Measurements from ENCODE around the gene TMEM116.
A peak's percentile ranks its signal among the peaks of the same experiment; 100 is the strongest.
"Not testable (repeated sequence)": the region's sequence is repeated elsewhere in the genome, so short reads cannot be mapped to it uniquely, and the experiment has no call there.

The TMEM116 gene

DNA sequence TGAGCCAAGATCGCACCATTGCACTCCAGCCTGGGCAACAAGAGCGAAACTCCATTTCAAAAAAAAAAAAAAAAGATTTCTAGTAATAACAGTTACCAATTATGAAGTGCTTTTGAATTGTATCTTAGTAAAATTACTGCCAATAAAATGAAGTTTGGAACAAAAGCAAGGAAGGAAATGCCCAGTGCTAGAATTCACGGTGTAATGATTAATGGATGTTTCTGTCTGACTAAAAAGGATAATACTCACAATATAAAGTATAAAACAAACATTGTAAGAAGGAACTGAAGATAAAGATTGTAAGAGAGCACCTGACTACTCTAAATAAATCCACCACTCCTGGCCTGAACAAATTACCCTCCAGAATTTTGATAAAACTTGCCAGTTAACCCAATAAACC lies 4.0 kb downstream of the TMEM116 start:
- no peak for DNase-seq

DNA sequence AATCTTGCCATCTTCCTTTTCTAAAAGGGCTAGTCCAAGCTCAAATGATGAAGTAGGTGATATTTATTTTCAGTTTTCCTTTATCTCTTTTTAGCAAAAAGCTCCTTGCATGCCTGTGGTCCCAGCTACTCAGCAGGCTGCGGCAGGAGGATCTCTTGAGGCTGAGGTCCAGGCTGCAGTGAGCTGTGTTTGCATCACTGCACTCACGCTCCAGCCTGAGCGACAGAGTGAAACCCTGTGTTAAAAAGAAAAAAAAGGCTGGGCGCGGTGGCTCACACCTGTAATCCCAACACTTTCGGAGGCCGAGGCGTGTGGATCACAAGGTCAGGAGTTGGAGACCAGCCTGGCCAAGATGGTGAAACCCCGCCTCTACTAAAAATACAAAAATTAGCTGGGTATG lies 5.0 kb downstream of the TMEM116 start:
- DNase-seq, result peak; percentile 48

DNA sequence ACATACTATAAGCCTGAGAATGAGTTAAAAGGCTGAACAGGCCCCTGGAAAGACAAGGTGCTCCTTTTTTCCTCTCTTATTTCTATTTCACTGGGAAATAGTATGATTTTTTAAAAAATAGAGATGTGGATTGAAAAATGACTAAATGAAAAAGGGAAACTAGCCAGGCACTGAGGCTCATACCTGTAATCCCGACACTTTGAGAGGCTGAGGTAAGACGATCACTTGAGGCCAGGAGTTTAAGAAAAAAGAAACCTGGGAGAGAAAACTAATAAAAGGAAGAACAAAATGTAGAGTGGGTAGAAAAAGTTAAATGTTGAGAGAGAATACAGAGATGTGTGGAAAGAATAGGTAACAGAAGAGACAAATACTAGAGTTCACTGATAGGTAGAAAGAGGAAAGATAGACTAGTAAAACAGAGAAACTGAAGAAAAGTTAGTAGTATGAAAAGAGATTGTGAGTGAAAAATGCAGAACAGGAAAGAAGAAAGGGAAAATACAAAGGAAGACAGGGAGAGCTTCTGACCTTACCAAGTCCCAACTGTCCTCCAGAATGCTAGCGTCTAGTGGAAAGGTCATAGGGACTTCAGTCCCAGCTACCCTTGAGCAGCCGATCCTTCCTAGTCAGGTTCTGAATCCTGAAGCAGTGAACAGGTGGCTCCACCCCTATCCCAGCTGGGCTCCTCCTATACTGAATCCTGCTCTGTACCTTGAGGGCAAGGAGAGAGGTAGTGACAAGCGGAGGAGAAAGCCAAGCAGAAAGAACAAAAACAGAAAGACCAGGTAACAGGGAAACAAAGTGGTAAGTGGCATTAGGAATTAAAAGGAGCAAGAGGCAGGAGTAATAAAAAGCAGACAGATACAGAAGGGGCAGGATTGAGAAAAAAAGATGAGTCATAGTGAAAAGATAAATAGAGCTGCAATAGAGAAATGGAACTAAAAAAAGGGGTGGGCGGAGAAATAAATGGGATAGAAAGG lies 7.3 kb downstream of the TMEM116 start:
- DNase-seq, result peak; percentile 91

DNA sequence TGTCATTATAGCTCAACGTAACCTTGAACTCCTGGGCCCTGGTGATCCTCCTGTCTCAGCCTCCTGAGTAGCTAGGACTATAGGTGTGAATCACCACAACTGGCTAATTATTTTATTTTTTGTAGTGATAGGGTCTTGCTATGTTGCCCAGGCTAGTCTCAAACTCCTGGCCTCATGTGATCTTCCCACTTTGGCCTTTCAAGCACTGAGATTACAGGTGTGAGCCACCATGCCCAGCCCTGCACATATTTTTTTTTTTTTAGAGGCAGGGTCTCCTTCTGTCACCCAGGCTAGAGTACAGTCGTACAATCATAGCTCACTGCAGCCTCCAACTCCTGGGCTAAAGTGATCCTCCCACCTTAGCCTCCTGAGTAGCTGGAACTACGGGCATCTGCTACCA lies 8.9 kb downstream of the TMEM116 start:
- DNase-seq, result no peak

DNA sequence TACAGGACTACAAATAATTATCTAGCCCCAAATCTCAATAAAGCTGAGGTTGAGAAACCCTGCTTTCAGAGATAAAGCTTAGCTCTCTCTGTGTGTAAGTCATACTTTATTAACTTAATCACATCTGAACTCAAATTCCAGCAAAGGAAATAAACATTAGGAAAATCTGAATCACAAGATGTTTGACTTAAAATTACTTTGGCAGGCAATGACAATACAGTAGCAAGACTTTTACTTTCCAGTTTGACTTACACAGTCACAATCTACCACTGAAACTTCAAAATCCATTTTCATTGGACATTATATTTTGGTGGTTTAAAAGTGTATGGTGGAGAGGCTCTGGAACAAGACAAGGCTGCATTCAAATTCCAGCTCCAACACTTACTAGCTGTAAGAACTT lies 11.4 kb downstream of the TMEM116 start:
- DNase-seq, result no peak

DNA sequence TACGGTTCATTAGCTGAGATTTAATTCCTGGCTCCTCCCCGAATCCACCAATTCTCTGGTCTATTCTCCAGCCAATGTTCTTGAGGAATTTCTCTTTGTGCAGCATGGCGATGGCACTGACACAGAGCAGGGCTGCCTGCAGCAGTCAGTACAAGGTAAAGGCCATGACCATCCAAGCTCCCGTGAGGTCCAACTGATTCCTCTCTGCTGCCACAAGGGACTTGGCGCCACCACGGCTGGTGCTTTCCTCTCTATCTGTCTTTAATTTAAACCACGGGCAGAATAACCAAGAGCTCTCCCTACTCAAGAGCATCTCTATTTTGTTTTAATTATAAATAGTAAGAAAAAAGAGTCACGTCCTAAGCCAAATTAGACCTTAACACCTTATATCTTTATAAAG lies 12.1 kb downstream of the TMEM116 start:
- no peak for DNase-seq

DNA sequence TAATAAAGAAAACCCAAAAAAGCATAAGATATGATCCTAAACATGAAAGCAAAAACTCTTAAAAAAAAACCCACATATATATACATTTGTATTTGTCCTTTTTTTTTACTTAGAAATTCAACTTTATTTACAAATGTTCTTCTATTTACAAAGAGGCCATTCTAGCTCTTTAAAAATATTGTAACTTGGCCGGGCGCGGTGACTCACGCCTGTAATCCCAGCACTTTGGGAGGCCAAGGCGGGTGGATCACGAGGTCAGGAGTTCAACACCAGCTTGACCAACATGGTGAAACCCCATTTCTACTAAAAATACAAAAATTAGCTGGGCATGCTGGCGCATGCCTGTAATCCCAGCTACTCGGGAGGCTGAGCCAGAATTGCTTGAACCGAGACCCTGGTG lies 13.8 kb downstream of the TMEM116 start:
- not testable (repeated sequence) for DNase-seq

DNA sequence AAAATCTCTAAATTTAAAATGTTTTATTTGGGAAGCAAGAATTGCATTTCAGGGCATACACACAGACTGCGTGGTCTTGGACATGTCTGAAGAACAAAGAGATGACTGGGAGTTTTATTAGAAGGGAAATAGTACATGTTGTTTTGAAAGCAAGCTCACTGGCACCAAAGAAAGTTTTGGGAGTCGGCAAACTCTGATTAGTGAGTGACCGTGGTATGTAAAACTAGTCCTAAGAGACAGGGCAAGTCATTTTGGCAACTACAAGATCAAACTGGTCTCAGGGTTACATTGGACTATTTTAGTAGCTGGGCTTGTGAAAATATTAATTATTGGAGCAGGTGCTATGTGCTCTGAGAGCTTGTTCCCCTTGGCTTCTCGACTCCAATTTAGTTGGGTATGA lies 14.9 kb downstream of the TMEM116 start:
- DNase-seq, result no peak

DNA sequence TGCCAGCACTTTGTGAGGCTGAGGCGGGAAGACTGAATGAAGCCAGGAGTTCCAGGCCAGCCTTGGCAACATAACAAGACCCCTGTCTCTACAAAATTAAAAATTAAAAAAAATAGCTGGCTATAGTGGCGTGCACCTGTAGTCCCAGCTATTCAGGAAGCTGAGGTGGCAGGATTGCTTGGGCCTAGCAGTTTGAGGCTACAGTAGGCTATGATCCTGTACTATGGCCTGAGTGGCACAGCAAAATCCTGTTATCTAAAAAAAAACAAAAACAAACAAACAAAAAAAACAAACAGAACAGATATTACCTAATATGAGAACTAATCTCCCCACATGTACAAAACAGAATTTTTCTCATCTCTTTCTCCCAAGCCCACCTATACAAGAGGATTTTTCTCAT lies 15.7 kb downstream of the TMEM116 start:
- no peak for DNase-seq

DNA sequence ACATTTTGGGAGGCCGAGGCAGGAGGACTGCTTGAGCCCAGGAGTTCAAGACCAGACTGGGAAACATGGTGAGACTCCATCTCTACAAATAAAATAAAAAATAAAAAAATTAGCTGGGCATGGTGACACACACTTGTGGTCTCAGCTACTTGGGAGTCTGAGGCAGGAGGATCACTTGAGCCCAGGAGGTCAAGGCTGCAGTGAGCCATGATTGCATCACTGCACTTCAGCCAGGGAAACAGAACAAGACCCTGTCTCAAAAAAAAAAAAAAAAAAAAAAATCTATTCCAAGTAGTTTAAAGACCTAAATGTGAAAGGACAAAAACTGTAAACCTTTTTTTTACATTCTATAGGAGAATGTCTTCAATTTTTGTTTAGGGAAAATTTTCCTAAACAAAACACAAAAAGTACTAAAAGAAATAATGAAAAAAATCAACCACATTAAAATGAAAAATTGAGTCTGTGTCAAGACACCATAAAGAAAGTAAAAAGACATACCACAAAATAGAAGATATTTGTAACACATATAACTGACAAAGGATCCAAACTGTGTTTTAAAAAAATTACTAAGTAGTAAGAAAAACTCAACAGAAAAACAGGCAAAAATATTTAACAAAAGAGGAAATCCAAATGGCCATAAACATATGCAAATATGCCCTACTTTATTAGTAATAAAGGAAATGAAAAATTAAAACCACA lies 17.0 kb downstream of the TMEM116 start:
- no peak for DNase-seq

DNA sequence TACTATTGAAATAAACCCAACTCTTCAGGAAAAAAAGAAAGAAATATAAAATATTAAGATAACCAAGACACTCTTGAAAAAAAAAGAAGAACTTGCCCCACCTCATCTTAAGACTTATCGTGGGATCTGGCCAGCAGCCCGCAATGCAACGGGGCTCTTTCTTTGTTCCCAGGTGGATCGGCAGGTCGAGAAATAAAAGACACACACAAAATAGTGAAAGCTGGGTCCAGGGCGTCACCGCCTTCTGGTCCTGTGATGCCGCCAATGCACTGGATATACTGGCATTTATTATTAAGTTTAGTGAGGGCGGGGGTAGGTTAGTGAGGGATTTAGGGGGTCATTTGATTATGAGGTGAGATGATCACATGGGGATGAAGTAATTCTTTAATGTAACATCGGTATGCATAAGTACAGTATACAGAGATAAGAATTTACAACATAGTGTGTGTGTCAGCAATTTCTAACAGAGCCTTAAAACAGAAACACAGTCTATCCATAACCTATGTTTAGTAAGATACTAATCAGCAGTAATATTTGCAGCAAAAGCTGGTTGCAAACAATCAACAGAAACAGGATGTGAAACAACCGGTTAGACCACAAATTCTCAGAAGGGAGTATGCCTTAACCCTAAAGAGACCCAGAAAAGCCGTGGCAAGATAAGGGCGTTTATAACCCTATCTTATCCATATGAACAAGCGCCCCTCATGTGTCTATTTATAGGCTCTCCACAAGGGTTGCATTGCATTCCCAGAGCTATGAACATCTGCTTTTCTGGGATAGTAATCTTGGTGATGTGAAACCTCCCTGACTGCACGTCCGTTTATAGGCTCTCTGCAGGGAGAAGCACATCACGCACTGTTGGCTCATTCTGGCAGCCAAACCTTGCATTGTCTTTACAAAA lies 18.5 kb downstream of the TMEM116 start:
- DNase-seq, result not testable (repeated sequence)

DNA sequence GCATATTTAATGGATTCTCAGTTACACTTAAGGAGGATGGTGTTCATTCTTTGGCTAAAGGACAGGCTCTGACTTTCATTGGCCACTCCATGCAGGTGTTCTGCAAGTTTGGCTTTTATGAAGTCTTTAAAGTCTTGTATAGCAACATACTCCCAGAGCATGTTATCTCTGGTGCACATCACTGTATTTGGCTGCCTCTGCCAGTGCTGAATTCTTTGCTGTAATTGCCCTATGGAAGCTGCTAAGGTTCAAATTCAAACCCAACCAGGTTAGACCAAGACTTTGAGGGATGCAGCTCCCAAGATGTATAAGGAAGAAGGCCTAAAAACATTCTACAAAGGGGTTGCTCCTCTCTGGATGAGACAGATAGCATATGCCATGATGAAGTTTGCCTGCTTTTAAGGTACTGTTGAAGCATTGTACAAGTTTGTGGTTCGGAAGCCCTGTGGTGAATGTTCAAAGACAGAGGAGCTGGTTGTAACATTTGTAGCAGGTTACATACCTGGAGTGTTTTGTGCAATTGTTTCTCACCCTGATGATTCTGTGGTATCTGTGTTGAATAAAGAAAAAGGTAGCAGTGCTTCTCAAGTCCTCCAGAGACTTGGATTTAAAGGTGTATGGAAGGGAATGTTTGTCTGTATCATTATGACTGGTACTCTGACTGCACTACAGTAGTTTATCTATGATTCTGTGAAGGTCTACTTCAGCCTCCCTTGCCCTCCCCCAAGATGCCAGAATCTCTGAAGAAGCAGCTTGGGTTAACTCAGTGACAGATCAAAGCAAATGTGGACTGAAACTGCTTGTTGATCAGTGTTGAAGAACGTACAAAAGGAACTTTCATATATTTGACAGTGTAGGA lies 19.4 kb downstream of the TMEM116 start:
- DNase-seq, result no peak

DNA sequence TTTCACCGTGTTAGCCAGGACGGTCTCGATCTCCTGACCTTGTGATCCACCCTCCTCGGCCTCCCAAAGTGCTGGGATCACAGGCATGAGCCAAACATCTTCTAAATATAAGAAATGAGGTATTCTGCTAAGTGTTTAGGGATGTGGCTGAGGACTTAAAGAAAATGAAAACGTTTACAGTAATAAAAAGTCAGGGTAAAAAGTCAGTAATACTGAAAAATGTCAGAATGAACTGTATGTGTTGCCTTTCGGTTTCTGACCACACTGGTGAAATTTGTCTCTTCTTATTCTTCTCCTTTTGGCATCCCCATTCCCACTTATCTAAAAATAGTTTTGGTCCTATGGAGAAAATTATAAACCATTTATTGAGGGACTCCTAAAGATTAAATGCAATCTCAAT lies 20.5 kb downstream of the TMEM116 start:
- DNase-seq, result no peak

DNA sequence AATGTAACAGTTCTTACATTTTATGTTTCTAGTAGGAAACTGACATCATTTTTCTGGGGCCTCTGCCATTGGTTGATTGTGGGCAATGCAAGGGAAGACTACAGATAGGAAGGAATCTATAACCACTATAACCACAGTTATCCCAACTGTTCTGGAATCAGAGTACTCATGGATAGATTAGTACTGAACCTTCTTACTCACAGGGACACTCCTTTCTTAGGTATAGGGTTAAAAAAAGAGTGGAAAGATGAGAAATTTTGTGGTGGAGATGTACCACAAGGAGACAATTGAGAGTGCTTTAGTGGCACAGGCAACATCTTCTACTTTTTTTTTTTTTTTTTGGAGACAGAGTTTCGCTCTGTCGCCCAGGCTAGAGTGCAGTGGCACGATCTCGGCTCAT lies 21.0 kb downstream of the TMEM116 start:
- no peak for DNase-seq

DNA sequence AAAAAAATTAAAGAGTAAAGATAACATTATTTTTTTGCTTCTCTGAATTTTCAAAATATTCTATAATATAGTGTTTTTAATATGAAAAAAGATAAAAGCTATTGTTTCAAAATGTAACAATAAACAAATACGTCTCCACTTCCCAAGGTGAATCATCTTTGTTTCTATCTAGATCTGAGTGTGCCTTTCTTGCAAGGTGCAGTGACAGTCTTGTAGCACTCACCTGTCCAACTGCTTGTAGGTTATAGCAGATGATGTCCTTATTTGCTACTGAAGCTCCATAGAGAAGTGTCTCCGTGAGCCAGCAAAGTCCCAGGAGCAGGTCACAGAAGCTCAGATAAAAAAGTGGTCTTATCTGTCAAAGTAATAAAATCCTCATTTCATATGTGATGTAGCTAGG lies 21.4 kb downstream of the TMEM116 start:
- no peak for DNase-seq

DNA sequence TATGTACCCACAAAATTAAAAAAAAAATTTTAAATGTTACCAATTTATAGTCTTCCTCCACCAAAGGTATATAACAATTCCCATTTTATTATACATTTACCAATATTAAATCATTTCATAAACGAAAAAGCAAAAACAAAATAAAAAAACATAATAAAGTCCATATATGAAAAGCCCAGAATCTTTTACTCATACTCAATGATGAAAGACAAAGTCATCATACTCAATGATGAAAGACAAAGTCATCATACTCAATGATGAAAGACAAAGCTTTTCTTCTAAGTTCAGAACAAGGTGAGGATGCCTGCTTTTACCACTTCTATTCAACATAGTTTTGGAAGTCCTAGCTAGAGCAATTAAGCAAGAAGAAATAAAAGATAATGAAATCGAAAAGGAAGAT lies 28.1 kb downstream of the TMEM116 start:
- no peak for DNase-seq

DNA sequence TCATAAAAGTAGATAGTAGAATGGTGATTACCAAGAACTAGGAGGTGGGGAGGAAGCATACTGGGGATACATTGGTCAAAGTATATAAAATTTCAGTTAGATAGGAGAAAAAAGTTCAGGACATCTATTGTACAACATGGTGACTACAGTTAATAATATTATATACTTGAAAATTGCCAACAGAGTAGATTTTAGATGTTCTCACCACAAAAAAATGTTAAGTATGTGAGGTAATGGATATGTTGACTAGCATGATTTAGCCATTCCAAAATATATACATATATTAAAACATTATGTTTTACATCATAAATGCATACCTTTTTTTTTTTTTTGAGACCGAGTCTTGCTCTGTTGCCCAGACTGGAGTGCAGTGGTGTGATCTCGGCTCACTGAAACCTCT lies 31.0 kb downstream of the TMEM116 start:
- no peak for DNase-seq

DNA sequence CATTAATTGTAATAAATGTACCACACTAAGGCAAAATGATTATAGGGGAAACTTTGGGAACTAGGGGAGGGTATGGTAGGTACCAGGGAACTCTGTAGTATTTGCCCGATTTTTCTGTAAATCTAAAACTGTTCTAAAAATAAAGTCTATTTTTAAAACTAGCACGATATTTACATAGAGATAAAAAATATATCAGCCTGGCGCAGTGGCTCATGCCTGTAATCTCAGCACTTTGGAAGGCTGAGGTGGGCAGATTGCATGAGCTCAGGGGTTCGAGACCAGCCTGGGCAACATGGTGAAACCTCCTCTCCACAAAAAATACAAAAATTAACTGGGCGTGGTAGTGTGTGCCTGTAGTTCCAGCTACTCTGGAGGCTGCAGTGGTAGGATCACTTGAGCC lies 32.4 kb downstream of the TMEM116 start:
- no peak for DNase-seq

DNA sequence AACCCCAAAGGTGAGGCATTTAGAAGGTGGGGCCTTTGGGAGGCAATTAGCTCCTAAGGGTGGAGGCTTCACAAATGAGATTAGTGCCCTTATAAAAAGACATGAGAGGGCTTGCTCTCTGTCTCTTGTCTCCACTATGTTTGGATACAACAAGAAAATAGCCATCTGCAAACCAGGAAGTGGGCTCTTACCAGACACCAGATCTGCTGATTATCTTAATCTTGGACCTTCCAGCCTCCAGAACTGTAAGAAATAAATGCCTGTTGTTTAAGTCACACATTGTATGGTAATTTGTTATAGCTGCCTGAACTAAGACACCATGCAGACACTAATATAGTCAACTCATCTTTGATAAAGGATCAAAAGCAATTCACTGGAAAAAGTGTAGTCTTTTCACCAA lies 34.4 kb downstream of the TMEM116 start:
- no peak for DNase-seq

DNA sequence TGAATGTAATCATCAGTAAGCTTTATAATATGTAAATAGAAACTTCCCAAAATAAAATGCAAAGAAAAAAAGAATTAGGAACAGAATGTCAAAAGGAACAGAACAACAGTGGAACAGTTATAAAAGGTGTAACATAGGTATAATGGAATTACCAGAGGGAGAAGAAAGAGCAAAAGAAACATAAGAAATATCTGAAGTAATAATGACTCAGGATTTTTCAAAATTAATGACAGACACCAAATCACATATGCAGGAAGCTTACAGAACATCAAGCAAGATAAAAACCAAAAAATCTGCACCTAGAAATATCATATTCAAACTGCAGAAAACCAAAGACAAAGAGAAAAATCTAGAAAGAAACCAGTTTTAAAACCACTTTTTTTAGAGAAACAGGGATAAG lies 36.1 kb downstream of the TMEM116 start:
- no peak for DNase-seq

DNA sequence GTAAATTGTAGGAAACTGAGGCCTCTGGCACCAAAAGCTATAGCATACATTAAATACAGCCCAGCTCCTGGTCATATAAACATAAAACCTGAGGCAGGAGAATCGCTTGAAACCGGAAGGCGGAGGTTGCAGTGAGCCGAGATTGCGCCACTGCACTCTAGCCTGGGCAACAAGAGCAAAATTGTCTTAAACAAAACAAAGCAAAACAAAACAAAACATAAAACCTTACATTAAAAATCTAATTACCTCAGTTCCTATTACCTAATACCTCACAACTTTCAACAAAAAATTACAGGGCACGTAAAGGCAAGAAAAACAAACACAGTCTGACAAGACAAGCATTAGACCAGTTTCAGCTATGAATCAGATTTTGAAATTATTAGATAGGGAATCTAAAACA lies 36.7 kb downstream of the TMEM116 start:
- DNase-seq, result no peak

Data from islet precursor cell (in vitro differentiated cells).